ENCODE data around the gene TREML2.
"Not testable (repeated sequence)": the region's sequence is repeated elsewhere in the genome, so short reads cannot be mapped to it uniquely, and the experiment has no call there.

The TREML2 gene, protein sequence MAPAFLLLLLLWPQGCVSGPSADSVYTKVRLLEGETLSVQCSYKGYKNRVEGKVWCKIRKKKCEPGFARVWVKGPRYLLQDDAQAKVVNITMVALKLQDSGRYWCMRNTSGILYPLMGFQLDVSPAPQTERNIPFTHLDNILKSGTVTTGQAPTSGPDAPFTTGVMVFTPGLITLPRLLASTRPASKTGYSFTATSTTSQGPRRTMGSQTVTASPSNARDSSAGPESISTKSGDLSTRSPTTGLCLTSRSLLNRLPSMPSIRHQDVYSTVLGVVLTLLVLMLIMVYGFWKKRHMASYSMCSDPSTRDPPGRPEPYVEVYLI

DNA sequence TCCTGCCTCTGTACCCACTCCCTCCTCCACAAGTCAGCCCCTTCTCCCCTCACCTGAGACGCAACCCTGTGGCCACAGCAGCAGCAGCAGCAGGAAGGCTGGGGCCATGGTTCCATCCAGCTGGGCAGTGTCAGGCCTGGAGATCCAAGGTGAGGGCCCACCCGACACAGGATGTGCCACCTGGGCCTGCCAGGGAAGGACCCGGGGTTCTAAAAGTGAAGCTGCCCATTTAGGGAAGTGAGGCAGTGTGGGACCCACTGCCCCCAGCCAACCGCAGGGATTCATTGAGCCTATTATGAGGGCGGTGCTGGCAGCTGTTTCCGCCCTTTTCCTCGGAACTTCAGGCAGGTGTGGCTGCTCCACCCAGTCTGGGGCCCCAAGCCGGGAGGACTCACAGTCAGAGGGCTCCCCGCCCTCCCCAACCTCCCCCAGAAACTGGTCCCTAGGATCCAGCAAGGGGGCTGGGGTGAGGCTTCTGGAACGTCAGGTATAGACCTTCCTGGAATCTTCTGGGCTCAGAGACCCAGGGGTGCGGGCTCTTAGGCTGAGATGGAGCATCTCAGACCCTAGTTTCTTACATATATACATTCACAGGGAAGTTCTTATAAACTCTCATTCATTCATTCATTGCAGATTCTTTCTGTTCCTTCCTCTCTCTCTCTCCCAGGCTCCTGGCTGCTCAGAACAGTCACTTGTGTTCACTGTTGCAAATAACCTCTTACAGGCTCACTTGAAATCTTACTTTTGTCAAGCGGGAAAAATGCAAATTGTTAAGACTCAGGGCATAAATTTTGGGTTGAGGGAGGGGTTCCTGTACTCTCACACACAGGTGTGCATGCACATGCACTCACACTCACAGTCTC is at the start of gene TREML2:
Gene TREML2 (minus strand): TSS at position 249 of the 863 bp plus-strand sequence. CDS start 141 bp downstream, at position 108.
- DNase-seq, result no peak

DNA sequence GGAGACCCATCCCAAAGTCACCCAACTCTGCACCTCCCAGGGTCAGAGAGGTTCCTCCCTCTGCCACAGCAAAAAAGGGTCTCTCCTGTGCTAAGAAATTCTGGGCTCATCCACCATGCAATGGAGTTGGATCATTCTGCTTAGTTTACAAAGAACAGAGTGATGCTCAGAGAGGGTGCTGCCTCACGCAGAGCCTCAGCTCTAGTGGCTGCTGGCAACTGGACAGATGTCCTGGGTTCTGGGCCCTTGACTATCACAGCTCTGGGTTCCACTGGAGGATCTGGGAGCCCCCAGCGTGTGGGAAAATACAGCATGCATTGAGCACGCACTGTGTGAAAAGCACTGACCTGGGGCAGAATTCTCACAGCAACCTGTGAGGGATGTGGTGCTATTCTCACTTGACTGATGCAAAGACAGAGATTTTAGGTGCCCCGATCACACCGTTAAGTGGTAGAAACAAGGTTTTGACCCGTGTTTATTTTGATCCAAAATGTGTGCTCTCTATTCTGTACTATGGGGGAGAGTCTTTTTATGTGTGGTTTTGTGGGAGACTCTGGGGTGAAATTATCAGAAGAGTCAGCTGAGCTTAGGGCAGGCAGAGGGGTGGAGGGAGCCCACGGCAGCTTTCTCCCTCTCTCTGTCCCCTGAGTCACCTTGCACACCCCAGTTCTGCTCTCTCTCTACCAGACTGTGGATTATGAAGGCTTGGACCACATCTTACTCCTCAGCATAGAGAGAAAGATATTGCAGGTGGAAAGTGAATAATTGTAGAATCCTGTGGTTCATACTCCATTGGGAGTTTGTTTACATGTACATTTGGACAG is 47.1 kb upstream of the TREML2 start:
- no peak for DNase-seq

DNA sequence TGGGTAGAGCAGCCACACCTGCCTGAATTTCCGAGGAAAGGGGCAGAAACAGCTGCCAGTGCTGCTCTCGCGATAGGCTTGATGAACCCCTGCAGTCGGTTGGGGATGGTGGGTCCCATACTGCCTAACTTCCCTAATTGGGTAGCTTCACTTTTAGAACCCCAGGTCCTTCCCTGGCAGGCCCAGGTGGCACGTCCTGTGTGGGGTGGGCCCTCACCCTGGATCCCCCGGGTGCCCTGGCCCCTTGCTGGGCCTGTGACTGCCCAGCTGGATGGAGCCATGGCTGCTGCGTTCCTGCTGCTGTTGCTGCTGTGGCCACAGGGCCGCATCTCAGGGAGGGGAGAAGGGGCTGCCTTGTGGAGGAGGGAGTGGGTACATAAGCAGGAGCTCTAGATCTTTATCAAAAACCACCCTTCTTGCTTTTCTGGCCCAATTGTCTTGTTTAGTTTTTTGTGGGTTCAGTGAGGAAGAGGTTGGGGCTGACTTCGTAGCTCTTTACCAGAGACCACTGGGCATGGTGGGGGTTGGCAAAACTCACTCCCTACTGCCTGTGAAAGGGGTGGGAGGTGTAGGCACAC is 46.4 kb upstream of the TREML2 start:
- no peak for DNase-seq

DNA sequence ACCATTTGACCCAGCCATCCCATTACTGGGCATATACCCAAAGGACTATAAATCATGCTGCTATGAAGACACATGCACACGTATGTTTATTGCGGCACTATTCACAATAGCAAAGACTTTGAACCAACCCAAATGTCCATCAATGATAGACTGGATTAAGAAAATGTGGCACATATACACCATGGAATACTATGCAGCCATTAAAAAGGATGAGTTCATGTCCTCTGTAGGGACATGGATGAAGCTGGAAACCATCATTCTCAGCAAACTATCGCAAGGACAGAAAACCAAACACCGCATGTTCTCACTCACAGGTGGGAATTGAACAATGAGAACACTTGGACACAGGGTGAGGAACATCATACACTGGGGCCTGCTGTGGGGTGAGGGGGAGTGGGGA is 45.6 kb upstream of the TREML2 start:
- DNase-seq, result not testable (repeated sequence)

DNA sequence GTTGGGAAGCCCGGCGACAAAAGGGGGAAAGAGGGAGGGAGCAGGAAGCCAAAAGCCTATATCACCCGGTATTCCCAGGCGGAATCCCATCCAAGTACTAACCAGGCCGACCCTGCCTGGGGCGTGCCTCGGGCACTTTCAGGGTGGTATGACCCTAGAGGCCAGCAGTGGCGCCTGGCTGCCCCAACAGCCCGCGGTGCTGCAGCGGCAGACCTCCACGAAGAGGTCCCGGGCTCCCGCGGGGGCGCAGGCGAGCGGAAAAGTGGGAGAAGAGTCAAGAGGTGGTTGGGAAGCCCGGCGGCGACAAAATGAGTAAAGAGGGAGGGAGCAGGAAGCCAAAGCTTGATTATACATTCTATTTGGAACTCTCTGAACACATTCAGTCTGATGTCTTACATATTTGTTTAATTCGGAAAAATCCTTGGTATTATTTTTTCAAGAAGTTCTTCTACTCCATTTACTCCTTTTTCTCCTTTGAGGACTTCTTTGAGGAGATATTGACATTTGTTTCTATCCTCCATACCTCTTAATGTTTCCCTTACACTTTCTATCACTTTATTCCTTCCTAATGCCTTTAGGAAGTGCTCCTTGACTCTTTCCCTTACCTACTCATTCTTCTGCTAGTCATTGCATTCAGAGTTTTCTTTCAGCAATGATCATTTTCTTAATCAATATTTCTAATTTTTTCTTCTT is 38.7 kb upstream of the TREML2 start:
- no peak for DNase-seq

DNA sequence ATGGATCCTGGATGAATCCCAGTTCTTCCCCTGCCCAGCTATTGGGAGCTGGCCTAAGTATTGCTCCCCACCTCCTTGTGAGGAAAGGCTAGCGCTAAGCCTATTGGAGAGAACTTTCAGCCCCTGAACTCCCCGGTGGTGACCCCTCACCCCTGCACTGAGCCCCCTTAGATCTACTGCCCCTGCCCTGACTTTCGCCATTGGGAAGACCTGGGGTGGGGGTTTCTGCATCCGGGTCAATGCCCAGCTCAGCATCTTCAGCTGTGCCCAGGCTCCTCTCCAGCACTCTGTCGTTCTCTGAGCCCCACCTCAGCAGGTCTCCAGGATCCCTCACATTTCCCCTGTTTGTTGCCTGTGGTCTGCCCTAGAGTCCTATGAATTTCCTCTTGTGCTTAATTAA is 36.2 kb upstream of the TREML2 start:
- no peak for DNase-seq

DNA sequence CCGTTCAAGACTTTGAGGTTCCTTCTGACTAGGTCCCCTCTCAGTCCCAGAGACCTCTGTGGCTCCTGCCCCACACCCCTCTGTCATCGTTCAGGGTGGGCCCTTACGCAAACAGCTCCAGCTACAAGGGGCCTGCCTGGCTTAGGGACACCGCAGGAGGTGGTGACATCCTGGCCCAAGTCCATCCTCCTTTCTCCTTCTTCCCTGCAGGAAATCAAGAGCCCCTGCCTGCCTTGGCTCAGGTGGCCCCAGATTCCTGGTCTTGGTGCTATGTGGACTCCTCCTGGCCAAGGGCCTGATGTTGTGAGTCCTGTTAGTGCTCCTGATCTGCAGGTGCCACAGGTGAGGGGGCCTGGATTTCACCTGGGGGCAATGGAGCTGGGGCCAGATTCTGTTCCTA is 35.3 kb upstream of the TREML2 start:
- DNase-seq, result no peak

DNA sequence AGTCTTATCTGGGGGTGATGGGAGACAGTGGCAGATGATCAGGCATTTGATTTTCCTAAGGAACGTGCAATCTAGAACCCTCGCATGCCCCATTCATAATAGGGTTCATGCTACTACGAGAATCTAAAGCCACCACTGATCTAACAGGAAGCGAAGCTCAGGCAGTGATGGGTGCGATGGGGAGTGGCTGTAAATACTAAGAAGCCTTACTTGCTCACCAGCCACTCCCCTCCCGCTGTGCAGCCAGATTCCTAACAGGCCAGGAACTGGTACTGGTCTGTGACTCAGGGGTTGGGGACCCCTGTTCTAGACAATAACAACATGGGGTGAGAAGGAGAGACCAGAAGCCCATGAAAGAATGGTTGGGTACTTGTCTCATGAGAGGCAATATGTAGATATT is 31.7 kb upstream of the TREML2 start:
- DNase-seq, result no peak

DNA sequence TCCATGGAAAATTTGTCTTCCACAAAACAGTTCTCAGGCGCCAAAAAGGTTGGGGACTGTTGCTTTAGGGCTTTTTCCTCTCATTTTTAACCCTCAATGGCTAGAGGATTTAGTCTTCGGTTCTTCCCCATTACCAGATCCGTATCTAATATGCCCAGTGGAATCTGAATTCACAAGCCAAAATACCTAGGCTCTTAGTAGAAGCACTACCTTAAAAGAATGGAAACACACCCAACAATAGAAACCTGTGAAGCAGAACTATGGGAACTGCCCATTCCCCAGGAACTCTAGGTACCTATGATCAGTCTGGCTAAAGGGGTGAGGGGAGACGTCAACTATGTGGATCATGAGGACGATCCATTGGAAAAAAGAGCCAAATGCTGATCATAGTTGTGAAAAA is 30.3 kb upstream of the TREML2 start:
- DNase-seq, result no peak

DNA sequence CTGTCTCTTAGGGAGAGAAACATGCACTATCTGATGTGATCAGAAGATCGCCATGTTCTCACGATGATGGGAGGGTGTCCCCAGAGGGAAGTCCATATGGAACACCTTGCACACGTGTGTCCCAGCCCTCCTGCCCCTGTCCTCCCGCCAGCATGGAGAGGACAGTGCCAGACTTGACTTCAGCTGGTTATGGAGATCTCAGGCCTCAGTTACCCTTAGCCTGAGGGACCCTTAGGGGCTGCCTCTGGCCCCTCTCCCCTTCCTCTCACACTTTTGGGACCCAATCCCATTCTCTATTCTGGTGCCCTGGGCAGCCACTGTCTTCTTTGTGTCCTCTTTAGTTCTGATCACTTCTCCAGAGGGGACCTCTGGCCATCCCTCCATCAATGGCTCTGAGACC is 28.8 kb upstream of the TREML2 start:
- no peak for DNase-seq

DNA sequence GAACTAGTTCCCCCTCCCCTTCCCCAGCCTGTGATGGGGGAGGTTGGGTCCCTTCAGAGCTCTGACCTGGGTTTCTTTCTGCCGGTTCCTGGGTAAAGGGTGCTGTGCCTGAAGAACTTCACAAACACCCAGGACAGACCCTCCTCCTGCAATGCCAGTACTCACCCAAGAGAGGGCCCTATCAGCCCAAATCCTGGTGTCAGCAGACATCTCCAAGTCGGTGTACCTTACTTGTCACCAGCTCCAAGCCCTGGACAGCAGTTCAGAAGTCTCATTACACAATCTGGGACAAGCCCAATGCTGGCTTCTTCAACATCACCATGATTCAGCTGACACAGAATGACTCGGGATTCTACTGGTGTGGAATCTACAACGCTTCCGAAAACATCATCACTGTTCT is 27.7 kb upstream of the TREML2 start:
- no peak for DNase-seq

DNA sequence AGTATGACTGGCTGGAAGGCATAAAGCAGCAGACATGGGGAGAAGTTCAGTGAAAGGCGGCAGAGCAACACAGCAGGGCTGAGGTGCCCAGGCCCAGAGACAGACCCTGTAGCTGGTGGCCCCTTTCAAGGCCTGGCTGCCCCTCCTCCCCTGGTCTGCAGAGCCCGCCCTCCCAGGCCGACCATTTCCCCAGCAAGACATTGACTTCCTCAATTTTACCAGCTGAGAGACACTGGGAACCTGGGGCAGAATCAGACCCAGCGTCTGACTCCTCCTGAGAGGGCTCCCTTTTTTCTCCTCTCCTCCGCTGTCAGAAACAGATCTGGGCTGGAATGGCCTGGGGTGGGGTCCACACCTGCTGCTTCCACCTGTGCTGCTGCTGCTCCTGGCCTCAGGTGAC is 27.1 kb upstream of the TREML2 start, which contains the start of gene TREML4:
Gene TREML4 (plus strand): TSS at position 254 of the 400 bp plus-strand sequence. CDS start 79 bp downstream, at position 333.
- DNase-seq, result no peak

DNA sequence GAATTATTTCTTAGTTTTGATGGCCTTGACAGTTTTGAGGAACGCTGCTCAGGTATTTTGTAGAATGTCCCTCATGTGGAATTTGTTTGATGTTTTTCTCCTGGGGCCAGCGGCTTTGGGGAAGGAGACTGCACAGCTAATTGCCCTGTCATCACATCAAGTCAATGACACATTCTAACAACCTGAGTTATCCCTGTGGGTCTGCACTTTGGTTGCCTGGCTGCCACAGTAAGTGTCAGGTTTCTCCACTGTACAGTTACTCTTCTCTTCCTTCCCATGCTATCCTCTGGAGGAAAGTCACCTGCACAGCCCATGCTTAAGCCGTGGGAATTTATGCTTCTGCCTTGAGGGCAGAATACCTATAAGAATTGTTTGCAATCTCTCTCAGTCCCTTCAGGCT is 25.8 kb upstream of the TREML2 start:
- no peak for DNase-seq

DNA sequence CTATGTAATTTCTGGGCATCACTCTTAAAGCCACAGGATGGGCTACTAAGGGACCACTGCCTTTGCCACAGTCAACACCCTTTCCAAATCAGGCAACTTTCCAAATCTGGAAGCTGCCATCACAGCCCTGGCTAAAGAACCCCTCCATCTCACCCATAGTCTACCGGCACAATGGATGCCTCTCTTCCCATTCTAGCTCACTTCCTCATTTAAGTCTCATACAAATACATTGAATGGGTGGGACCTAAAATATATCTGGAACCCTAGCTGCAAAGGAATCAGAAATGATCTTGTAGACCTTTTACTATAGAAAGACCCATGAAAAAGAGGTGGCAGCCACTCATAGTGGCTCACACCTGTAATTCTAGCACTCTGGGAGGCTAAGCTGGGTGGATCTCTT is 23.9 kb upstream of the TREML2 start:
- DNase-seq, result no peak

DNA sequence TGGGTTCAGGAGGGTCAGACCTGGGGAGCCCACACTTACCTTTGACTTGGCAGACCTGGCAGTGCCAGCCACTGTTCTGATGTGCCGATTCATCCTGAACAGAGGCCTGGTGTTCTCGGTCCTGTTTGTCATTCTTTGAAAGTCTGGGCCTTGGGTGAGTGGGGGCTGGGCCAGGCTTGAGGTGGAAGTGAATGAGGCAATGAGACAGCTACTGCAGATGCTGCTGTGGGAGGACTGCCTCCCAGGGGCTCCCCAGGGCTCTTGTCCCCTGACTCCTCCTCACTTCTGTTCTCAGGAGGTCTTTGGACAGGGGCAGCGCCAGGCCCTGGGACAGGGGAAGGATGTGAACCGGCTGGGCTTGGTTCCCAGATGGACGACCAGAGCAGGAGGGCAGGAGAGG is 21.6 kb upstream of the TREML2 start:
- no peak for DNase-seq

DNA sequence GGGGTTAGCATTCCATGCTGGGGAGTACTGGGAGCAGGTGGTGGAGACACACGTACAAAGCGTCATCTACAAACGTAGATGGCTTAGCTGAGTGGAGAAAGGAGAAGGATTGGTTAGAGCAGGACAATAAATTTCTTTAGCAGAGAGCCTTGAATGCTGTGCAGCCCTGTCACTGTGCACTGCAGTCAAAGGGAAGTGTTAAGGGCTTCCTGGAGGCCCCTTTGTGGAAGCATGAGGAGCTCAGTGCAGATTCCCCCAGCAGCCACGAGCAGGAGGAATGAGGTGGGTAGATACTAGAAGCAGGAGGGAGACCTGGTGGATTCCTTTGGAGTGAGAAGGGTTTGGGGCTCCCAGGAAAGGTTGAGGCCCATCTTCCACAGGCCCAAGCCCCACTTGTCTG is 21.1 kb upstream of the TREML2 start:
- no peak for DNase-seq

DNA sequence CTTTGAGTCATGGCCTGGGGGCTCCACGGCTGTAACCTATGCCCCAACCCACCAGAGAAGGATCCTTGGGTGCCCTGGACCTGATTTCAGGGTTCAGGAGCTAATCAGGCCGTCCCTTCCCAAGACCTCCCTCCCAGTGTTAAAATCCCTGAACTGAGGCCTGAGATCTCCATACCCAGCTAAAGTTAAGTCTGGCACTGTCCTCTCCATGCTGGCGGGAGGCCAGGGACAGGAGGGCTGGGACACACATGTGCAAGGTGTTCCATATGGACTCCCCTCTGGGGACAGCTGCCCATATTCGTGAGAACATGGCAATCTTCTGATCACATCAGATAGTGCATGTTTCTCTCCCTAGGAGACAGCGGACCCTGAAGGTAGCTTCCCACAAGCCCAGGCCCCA is 15.7 kb upstream of the TREML2 start:
- DNase-seq, result no peak

DNA sequence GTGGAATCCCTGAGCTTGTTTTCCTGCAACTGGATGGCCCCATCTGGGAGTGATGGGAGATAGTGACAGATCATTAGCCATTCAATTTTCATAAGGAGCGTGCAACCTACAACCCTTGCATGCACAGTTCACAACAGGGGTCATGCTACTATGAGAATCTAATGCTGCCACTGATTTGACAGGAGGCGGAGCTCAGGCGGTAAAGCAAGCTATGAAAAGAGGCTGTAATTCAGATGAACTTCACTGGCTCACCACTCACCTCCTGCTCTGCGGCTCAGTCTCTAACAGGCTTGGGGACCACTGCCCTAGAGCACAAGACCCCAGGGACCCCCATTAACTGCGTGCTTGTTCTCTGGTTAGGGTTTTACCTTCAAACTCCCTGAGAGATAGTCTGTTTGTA is 14.8 kb upstream of the TREML2 start:
- DNase-seq, result no peak

DNA sequence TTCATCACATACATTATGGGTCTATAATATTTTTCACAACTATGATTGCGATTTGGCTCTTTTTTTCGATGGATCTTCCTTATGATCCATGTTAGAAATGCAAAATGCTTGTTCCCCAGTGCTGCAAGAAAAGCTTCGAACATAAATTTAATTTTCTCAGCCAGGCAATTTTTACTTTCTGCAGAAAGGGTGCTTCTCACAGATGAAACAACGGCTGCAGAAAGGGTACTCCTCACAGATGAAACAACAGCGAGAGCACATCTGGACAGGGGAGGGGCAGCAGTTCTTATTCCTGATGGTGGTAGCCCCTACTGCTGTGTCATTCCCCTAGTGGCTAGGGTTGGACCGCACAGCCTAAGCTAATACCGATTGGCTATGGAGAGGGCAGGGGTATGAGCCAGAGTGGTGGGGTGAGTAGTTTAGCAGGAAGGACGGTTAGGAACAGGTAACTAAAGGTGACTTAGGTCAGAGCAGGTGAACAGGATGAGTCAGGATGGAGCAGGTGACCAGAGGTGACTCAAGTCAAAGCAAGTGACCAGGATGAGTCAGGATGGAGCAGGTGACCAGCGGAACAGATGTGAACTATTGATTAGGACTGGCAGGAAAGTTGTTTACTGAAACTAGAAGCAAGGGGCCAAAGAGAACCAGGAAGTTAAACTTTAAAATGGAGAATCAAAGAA is 13.8 kb upstream of the TREML2 start:
- DNase-seq, result no peak

DNA sequence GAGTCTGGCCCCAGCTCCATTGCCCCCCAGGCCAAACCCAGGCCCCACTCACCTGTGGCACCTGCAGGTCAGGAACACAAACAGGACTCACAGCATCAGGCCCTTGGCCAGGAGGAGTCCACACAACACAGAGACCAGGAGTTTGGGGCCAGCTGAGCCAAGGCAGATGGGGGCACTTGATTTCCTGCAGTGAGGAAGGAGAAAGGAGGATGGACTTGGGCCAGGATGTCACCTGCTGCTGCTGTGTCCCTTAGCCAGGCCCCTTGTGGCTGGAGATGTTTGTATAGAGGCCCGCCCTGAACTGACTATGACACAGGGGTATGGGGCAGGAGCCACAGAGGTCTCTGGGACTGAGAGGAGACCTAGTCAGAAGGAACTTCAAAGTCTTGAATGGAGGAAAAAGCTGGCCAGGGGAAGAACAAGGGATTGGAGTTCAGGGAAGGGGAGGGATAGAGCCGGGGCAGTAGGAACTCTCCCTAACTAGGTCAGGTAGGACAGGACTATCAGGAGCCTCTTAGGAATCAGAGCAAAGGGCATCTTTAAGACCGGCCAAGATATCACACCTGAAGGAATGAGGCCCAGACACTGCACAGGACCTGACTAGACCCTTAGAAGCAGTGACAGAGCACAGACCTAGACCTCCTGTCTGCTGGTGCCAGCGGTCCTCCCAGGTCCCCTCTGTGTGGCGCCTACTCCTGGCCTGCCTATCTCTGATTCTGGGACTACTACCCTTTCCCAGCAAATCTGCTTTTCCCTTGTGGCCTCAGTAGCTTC is 8.8 kb upstream of the TREML2 start:
- DNase-seq, result peak; percentile 21
